GM23248 (cell line): ENCODE results near the gene ISG20L2. TPM values are rescaled to one million over a fixed set of nuclear protein-coding genes. Genes with fewer than 3 reads are reported as not detected.

Experiments
- DNase-seq: peaks from one replicate; pipeline ENCODE4 v3.0.0-alpha.2; 2015
- H2AFZ ChIP-seq: fragments of 200-600 bp; sonication (generic); 2 replicates; pipeline ENCODE4 v1.6.1; 2016; ENCODE audit warnings: antibody characterized with exemption
- H3F3A ChIP-seq: fragments of 200-600 bp; sonication (generic); 2 replicates; pipeline ENCODE4 v1.6.1; 2016; ENCODE audit warnings: mild to moderate bottlenecking, antibody characterized with exemption, mixed run types; ENCODE audit not compliant: insufficient read depth
- H3K27ac ChIP-seq: fragments of 200-600 bp; sonication (generic); 2 replicates; pipeline ENCODE4 v1.5.1; 2016; ENCODE audit warnings: mild to moderate bottlenecking
- H3K27me3 ChIP-seq: fragments of 200-600 bp; sonication (generic); replicated peaks from 2 replicates; pipeline ENCODE4 v1.6.1; 2016; ENCODE audit warnings: mild to moderate bottlenecking; ENCODE audit not compliant: insufficient read depth
- H3K36me3 ChIP-seq: fragments of 200-600 bp; sonication (generic); 2 replicates; pipeline ENCODE4 v1.6.1; 2016; ENCODE audit warnings: low read depth, mild to moderate bottlenecking
- H3K4me1 ChIP-seq: fragments of 200-600 bp; sonication (generic); 2 replicates; pipeline ENCODE4 v1.6.1; 2016; ENCODE audit warnings: mild to moderate bottlenecking; ENCODE audit not compliant: insufficient read depth
- H3K4me2 ChIP-seq: fragments of 200-600 bp; sonication (generic); one replicate; pipeline ENCODE4 v1.6.1; 2016; ENCODE audit warnings: mild to moderate bottlenecking; ENCODE audit not compliant: unreplicated experiment
- H3K4me3 ChIP-seq: fragments of 200-600 bp; sonication (generic); 2 replicates; pipeline ENCODE4 v1.5.1; 2016; ENCODE audit warnings: mild to moderate bottlenecking
- H3K79me2 ChIP-seq: fragments of 200-600 bp; sonication (generic); 2 replicates; pipeline ENCODE4 v1.6.1; 2016; ENCODE audit warnings: mild to moderate bottlenecking; ENCODE audit not compliant: insufficient read depth
- H3K9ac ChIP-seq: fragments of 200-600 bp; sonication (generic); 2 replicates; pipeline ENCODE4 v1.6.1; 2016; ENCODE audit warnings: mild to moderate bottlenecking
- H3K9me2 ChIP-seq: fragments of 200-600 bp; sonication (generic); 2 replicates; pipeline ENCODE4 v1.6.1; 2016; ENCODE audit warnings: mixed run types, mild to moderate bottlenecking, moderate library complexity; ENCODE audit not compliant: insufficient read depth
- H3K9me3 ChIP-seq: fragments of 200-600 bp; sonication (generic); one replicate; pipeline ENCODE4 v1.6.1; 2017; ENCODE audit warnings: low read depth
- H4K20me1 ChIP-seq: fragments of 200-600 bp; sonication (generic); 2 replicates; pipeline ENCODE4 v1.6.0; 2016; ENCODE audit not compliant: insufficient read depth
- EZH2 ChIP-seq: fragments of 200-600 bp; sonication (generic); IDR thresholded peaks from 2 replicates; pipeline ENCODE4 v1.6.1; 2018; ENCODE audit warnings: antibody characterized with exemption, mild to moderate bottlenecking; ENCODE audit not compliant: insufficient read depth, poor library complexity, severe bottlenecking
- EZH2phosphoT487 ChIP-seq: fragments of 200-600 bp; sonication (generic); IDR thresholded peaks from 2 replicates; pipeline ENCODE4 v1.6.1; 2018; ENCODE audit warnings: antibody characterized with exemption, moderate library complexity, mild to moderate bottlenecking, low read depth; ENCODE audit not compliant: insufficient read depth
- WGBS, 2 experiments: methylation state at CpG; one replicate each; pipeline ENCODE4 v1.1.6; 2015 to 2017; ENCODE audit warnings: low lambda C conversion rate in 2 of 2, low coverage in 1 of 2; ENCODE audit errors: missing lambda C conversion rate in 2 of 2; 5-methylcytosine and 5-hydroxymethylcytosine counted together
- in situ Hi-C: fragments of 300-500 bp; cut with MboI; formaldehyde crosslinking; loops from 2 replicates; pipeline ENCODE4 v1.15.0; 2020
- polyA plus RNA-seq: library from polyadenylated mRNA; unstranded; fragments of >200 nt; fragmentation: Nextera tagmentation; extraction: Ambion mirVana; gene quantifications from 2 replicates; pipeline ENCODE4 v1.2.1, GENCODE V29; 2016
- total RNA-seq: library from RNA; depleted of rRNA; stranded (reverse); fragments of >200 nt; shearing (Covaris generic); gene quantifications from 2 replicates; pipeline ENCODE4 v1.2.3, GENCODE V29; 2014

ISG20L2 gene
- total and polyA plus RNA-seq, 2 experiments from 2014 or later = 10.4 to 17.8 TPM

- Histone ChIP-seq H3K9me3 (no peaks in the 10 kb centered on the region), H3K9ac (peak overlapping the region; percentile 44; the same call in 1 of the 2 replicates), H3K36me3 (no peaks in the 10 kb centered on the region), H3K27ac (no peak overlapping the region), H3K27me3 (no peaks in the 10 kb centered on the region), H2AFZ (peak overlapping the region; percentile 91), H3K9me2 (no peaks in the 10 kb centered on the region), H3K4me1 (peaks cover 34% of the 10 kb centered on the region), H3F3A (peaks cover 11% of the 10 kb centered on the region), H3K4me3 (peak overlapping the region; percentile 61), H3K79me2 (no peaks in the 10 kb centered on the region), H3K4me2 (peak overlapping the region; percentile 83), H4K20me1 (no peaks in the 10 kb centered on the region)
- DNase-seq = peak; percentile 90
- 0 to 3% methylated on average over 23 of the region's 23 CpGs for WGBS, 2 experiments
- no peak for TF ChIP-seq EZH2
- TF ChIP-seq EZH2phosphoT487 = no peak
- in situ Hi-C loops = no loop called here
These were observed 39.3 kb downstream of the ISG20L2 start for GRCh38 chr1:156689035-156689952.

GRCh38 chr1:156684227-156684782 lies 44.3 kb downstream of the ISG20L2 start:
- H4K20me1 ChIP-seq = no peaks in the 10 kb centered on the region
- no peak overlapping the region for H3K9ac ChIP-seq
- H3K27ac ChIP-seq = peak overlapping the region; percentile 61
- WGBS, 2 experiments = 45 to 49% methylated on average over 5 of the region's 5 CpGs
- peak overlapping the region; percentile 45; the same call in 1 of the 2 replicates for H2AFZ ChIP-seq
- no peak overlapping the region for H3K4me3 ChIP-seq
- peaks cover 14% of the 10 kb centered on the region for H3F3A ChIP-seq
- no peaks in the 10 kb centered on the region for H3K27me3 ChIP-seq
- TF ChIP-seq EZH2 (no peak), EZH2phosphoT487 (no peak)
- H3K9me2 ChIP-seq = no peaks in the 10 kb centered on the region
- H3K36me3 ChIP-seq = no peaks in the 10 kb centered on the region
- peaks cover 25% of the 10 kb centered on the region for H3K4me1 ChIP-seq
- DNase-seq = peak; percentile 86
- in situ Hi-C loops = no loop called here
- no peaks in the 10 kb centered on the region for H3K79me2 ChIP-seq
- no peaks in the 10 kb centered on the region for H3K9me3 ChIP-seq
- no peak overlapping the region for H3K4me2 ChIP-seq

DNA sequence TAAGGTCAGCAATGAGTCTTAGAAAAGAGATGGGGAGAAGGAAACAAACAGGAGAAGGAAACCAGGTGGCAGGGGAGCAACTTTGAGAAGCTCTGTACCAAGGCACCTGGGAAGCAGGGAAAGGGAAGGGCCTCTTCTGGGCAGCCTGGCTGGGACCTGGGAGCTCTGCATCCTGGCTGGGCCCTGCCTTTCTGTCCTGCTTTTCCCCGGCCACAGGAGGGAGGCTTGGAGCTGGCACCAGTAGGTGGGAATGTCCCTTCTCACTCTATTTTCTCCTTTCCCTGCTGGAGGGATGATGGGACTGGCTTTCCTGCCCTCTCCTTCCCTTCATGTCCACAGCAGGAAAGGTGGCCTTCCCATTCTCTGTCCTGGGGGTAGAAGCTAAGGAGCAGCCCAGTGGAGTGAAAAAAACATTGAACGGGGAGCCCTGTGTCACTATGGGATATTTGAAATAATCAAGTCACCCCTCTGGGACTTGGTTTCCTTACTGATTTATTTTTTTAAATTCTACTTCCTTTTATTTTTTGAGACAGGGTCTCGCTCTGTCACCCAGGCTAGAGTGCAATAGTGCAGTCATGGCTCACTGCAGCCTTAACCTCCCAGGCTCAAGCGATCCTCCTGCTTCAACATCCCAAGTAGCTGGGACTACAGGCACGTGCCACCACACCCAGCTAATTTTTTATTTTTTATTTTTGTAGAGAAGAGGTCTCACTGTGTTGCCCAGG lies 46.2 kb downstream of the ISG20L2 start:
- H3K27me3 ChIP-seq = no peaks in the 10 kb centered on the region; the same call in 1 of the 2 replicates
- H3K4me1 ChIP-seq = peaks cover 28% of the 10 kb centered on the region
- in situ Hi-C loops = no loop called here
- H3K4me3 ChIP-seq = no peak overlapping the region
- H3K27ac ChIP-seq = no peak overlapping the region
- peaks cover 14% of the 10 kb centered on the region for H3F3A ChIP-seq
- H2AFZ ChIP-seq = no peak overlapping the region
- H3K4me2 ChIP-seq = no peak overlapping the region
- 68 to 78% methylated on average over 5 of the region's 5 CpGs for WGBS, 2 experiments
- H3K9me2 ChIP-seq = no peaks in the 10 kb centered on the region
- H3K79me2 ChIP-seq = no peaks in the 10 kb centered on the region
- H3K9ac ChIP-seq = no peak overlapping the region
- H3K36me3 ChIP-seq = no peaks in the 10 kb centered on the region
- no peaks in the 10 kb centered on the region for H3K9me3 ChIP-seq
- DNase-seq = no peak
- H4K20me1 ChIP-seq = no peaks in the 10 kb centered on the region
- TF ChIP-seq EZH2phosphoT487 = no peak
- no peak for TF ChIP-seq EZH2
